Measurements from ENCODE around the gene EEFSEC. TPM values are rescaled to one million over a fixed set of nuclear protein-coding genes. Genes with fewer than 3 reads are reported as not detected.

The EEFSEC gene
- total RNA-seq, 4 donors from 2014 or later, result 25.1 to 43.5 (median 29.5) TPM

DNA sequence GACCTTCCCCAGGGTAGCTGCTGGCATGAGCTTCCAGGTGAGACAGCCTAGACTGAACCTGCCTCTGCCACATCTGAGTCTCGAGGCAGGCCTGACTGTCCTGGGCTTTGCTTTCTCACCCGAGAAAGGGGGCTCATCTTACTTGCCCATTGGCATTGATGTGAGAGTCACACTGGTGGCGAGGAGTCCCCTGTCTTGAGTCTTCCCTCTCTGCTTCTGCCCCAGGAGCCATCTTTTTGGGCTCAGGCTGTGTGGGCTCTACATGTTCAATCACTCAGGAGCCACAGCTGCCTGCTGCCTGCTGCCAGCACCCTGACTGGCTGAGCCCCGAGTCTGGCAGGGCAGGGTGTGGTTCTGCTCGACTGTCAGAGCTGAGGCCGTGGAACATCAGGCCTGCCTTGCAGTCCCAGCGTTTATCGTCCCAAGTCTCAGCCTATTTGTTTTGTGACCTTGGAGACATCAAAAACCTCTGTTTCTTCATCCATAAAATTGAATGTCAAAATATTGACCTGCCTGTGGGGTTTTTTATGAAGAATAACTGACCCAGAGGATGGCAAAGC lies 180.9 kb downstream of the EEFSEC start:
- H3K9me3 ChIP-seq, result no peaks in the 10 kb centered on the region
- H3K36me3 ChIP-seq, result peaks cover 0 to 20% (median 0%) of the 10 kb centered on the region in 3 donors
- H3K27me3 ChIP-seq, result no peaks in the 10 kb centered on the region
- no peak for DNase-seq (ENCODE audit: low spot score in 2 of 2)
- H3K4me3 ChIP-seq, result no peak overlapping the region
- TF ChIP-seq POLR2A (IDR thresholded peaks at IDR 0.05) (no peak), CTCF (IDR thresholded peaks at IDR 0.05) (no peak), EP300 (IDR thresholded peaks at IDR 0.05) (no peak)
- no peak overlapping the region for H3K27ac ChIP-seq
- H3K4me1 ChIP-seq, result no peaks in the 10 kb centered on the region
- 77 to 78% methylated on average over 8 of the region's 8 CpGs for WGBS, 2 donors

GRCh38 chr3:128334766-128335165 lies 181.5 kb downstream of the EEFSEC start:
- H3K27ac ChIP-seq, result no peak overlapping the region
- DNase-seq (ENCODE audit: low spot score in 2 of 2), result no peak
- TF ChIP-seq EP300 (IDR thresholded peaks at IDR 0.05) (no peak), CTCF (IDR thresholded peaks at IDR 0.05) (no peak), POLR2A (IDR thresholded peaks at IDR 0.05) (no peak)

GRCh38 chr3:128335621-128336296 lies 182.5 kb downstream of the EEFSEC start:
- WGBS, 2 donors, result 69 to 73% methylated on average over 5 of the region's 5 CpGs
- Histone ChIP-seq H3K27ac (no peak overlapping the region), H3K4me3 (no peak overlapping the region), H3K27me3 (no peaks in the 10 kb centered on the region), H3K4me1 (no peaks in the 10 kb centered on the region), H3K9me3 (no peaks in the 10 kb centered on the region), H3K36me3 (peaks cover 0 to 24% (median 0%) of the 10 kb centered on the region in 3 donors)
- TF ChIP-seq POLR2A (IDR thresholded peaks at IDR 0.05), result no peak
- TF ChIP-seq CTCF (IDR thresholded peaks at IDR 0.05), result no peak
- TF ChIP-seq EP300 (IDR thresholded peaks at IDR 0.05), result no peak
- no peak for DNase-seq (ENCODE audit: low spot score in 2 of 2)

More at GRCh38 chr3:128334766-128335165, 181.5 kb downstream of the EEFSEC start:
- H3K36me3 ChIP-seq, result peaks cover 0 to 20% (median 0%) of the 10 kb centered on the region in 3 donors
- no peaks in the 10 kb centered on the region for H3K9me3 ChIP-seq
- no peak overlapping the region for H3K4me3 ChIP-seq
- 96 to 100% methylated on average over 3 of the region's 3 CpGs for WGBS, 2 donors
- H3K27me3 ChIP-seq, result no peaks in the 10 kb centered on the region
- H3K4me1 ChIP-seq, result no peaks in the 10 kb centered on the region

- H3K4me1 ChIP-seq, result no peaks in the 10 kb centered on the region
- no peak overlapping the region for H3K4me3 ChIP-seq
- WGBS, 2 donors, result 78% methylated on average over 14 of the region's 14 CpGs
- no peak overlapping the region for H3K27ac ChIP-seq
- DNase-seq (ENCODE audit: low spot score in 2 of 2), result no peak
- peaks cover 0 to 32% (median 0%) of the 10 kb centered on the region in 3 donors for H3K36me3 ChIP-seq
- no peaks in the 10 kb centered on the region for H3K9me3 ChIP-seq
- no peak for TF ChIP-seq POLR2A (IDR thresholded peaks at IDR 0.05)
- no peak for TF ChIP-seq CTCF (IDR thresholded peaks at IDR 0.05)
- no peak for TF ChIP-seq EP300 (IDR thresholded peaks at IDR 0.05)
- no peaks in the 10 kb centered on the region for H3K27me3 ChIP-seq
Observed at GRCh38 chr3:128336337-128337156, 183.3 kb downstream of the EEFSEC start.

DNA sequence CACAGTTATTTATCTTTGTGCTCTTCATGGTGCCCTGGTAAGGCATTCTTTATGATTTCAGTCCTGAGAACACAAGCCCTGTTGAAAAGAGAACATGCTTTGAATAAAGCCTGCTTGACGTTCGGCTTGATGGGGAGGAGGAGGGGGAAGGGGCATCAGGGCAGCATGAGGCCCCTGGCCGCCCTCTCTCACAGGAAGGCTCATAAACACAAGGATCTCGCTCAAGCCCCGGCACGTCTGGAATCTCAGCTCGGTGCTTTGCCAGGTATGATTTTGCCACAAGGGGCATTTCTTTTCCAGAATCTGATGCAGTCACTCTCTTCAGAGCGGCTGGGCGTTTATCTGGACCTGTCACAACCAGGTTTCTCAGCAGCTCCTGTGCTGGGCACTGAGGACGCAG lies 184.0 kb downstream of the EEFSEC start:
- no peak for TF ChIP-seq CTCF (IDR thresholded peaks at IDR 0.05)
- TF ChIP-seq POLR2A (IDR thresholded peaks at IDR 0.05), result no peak
- no peak for TF ChIP-seq EP300 (IDR thresholded peaks at IDR 0.05)
- DNase-seq (ENCODE audit: low spot score in 2 of 2), result no peak
- Histone ChIP-seq H3K9me3 (no peaks in the 10 kb centered on the region), H3K4me3 (no peak overlapping the region), H3K27ac (no peak overlapping the region), H3K27me3 (no peaks in the 10 kb centered on the region), H3K36me3 (peaks cover 0 to 40% (median 0%) of the 10 kb centered on the region in 3 donors), H3K4me1 (no peaks in the 10 kb centered on the region)
- 53 to 62% methylated on average over 10 of the region's 10 CpGs for WGBS, 2 donors
